Measurements from ENCODE around the gene PTPRK.
A peak's percentile ranks its signal among the peaks of the same experiment; 100 is the strongest.

- TF ChIP-seq CTCF (IDR thresholded peaks at IDR 0.05) (peak; percentile 13 to 39 (median 32)), EP300 (IDR thresholded peaks at IDR 0.05; ENCODE audit: low read depth) (no peak), POLR2A (IDR thresholded peaks at IDR 0.05) (no peak)
Observed at GRCh38 chr6:128327890-128328289, 192.5 kb downstream of the PTPRK start.

Data from transverse colon (tissue), 3 donors.